ENCODE results near the gene CYTIP. TPM values are rescaled to one million over a fixed set of nuclear protein-coding genes. Genes with fewer than 3 reads are reported as not detected.

Gene CYTIP
- total RNA-seq, 2 donors from 2014 or later: 3.3 to 4.8 TPM

DNA sequence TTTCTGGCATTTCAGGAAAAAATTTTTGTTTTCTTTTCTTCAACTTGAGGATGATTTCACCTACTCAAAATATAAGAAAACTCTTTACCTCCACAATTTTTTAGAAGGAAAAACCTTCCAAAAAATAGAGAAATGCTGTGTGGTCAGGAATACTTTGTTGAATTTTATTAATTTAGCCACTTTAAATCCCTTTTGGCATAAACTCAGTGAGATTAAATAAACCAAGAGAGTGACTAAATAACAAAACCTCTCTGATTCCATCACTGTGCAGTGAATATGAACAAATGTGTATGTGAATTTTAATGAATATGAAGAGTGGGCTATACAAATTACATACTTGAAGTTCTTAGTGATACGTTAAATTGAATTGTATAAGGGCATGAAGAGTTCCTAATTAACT, 25.8 kb upstream of the CYTIP start:
- TF ChIP-seq, protein P1, sequence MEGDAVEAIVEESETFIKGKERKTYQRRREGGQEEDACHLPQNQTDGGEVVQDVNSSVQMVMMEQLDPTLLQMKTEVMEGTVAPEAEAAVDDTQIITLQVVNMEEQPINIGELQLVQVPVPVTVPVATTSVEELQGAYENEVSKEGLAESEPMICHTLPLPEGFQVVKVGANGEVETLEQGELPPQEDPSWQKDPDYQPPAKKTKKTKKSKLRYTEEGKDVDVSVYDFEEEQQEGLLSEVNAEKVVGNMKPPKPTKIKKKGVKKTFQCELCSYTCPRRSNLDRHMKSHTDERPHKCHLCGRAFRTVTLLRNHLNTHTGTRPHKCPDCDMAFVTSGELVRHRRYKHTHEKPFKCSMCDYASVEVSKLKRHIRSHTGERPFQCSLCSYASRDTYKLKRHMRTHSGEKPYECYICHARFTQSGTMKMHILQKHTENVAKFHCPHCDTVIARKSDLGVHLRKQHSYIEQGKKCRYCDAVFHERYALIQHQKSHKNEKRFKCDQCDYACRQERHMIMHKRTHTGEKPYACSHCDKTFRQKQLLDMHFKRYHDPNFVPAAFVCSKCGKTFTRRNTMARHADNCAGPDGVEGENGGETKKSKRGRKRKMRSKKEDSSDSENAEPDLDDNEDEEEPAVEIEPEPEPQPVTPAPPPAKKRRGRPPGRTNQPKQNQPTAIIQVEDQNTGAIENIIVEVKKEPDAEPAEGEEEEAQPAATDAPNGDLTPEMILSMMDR (IDR thresholded peaks at IDR 0.05): no peak
- H3K4me3 ChIP-seq: no peak overlapping the region
- H3K36me3 ChIP-seq: no peaks in the 10 kb centered on the region
- H3K9me3 ChIP-seq: no peaks in the 10 kb centered on the region
- H3K4me1 ChIP-seq: no peaks in the 10 kb centered on the region
- H3K27ac ChIP-seq: no peak overlapping the region
- DNase-seq (ENCODE audit: low spot score): no peak
- H3K27me3 ChIP-seq: no peaks in the 10 kb centered on the region

DNA sequence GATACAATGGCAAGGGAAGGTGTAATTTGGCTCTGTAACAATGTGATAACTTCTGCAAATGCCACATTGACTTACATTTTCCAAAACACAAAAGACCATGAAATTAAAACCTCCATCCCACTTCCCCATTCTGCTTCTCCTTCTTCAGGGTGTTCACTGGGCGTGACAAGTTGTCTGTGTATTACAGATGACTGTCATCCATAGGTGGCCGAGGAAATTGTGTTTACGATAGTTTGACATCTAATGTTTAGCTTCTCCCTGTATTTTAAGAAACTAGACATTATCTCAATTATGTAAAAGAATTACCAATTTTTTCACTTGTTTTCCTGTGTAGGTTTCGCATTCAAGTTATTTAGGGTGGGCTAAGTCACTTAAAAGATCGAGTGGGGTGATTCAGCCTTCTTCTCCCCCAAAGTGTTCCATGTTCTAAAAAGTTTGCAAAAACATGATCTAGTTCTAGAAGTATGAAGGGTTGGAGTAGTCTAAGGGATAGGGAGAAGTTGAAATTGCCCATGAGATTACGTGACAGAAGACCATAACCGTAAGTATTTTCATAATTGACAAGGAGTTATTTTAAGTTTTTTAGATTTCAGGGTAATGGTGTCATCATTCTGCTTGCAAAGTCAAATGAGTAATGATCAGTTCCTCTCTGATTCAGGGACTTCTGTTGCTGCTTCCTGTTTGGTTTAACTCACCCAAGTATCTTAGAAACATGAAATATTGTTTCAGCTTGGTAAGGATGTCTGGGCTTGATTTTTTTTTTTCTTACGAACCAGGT, 25.2 kb upstream of the CYTIP start:
- H3K27ac ChIP-seq: no peak overlapping the region
- TF ChIP-seq, protein P1 (IDR thresholded peaks at IDR 0.05): no peak

DNA sequence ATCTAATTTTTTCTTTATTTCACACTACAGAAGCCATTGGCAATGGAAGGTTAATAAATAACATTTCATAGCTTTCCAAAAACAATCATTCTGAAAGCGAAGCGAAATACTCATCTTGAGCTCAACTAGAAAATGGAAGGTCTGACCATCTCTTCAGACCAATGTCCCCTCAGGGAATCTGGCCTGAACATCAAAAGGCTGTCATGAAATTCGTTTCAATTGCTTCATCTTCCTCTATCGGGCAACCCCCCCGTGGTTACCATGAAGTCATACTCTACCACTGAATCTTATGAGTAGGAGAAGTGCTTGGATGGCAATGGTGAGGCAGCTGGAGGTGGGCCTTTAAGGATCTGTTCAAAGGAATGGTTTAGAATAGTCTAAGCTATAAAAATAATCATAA, 22.9 kb upstream of the CYTIP start:
- H3K36me3 ChIP-seq: no peaks in the 10 kb centered on the region
- no peak for DNase-seq (ENCODE audit: low spot score)
- no peak overlapping the region for H3K27ac ChIP-seq
- H3K27me3 ChIP-seq: no peaks in the 10 kb centered on the region
- TF ChIP-seq, protein P1 (IDR thresholded peaks at IDR 0.05): no peak
- no peaks in the 10 kb centered on the region for H3K9me3 ChIP-seq
- no peak overlapping the region for H3K4me3 ChIP-seq
- H3K4me1 ChIP-seq: no peaks in the 10 kb centered on the region

More for the DNA sequence above, 25.2 kb upstream of the CYTIP start:
- Histone ChIP-seq H3K4me3 (no peak overlapping the region), H3K36me3 (no peaks in the 10 kb centered on the region), H3K4me1 (no peaks in the 10 kb centered on the region), H3K9me3 (no peaks in the 10 kb centered on the region), H3K27me3 (no peaks in the 10 kb centered on the region)
- no peak for DNase-seq (ENCODE audit: low spot score)

DNA sequence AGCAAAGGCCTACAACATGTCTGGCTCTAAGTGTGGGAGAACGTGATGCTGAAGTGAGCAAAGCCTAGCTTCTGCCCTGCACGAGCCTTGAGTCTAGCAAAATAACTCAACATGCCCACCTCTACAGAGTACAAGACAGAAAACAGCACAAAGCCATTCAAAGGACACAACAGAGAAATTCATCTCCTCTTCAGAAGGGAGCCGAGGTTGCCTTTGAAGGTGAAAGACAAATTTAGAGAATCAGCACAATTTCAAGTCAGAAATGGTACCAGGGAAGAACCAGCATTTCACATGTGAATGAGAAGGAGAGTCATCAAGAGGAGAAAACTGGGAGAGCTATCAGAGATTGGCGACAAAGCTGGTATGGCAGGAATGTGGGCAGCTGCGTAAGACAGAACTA, 21.7 kb upstream of the CYTIP start:
- Histone ChIP-seq H3K4me3 (no peak overlapping the region), H3K36me3 (no peaks in the 10 kb centered on the region), H3K27me3 (no peaks in the 10 kb centered on the region), H3K9me3 (no peaks in the 10 kb centered on the region), H3K4me1 (no peaks in the 10 kb centered on the region), H3K27ac (no peak overlapping the region)
- no peak for DNase-seq (ENCODE audit: low spot score)
- TF ChIP-seq, protein P1 (IDR thresholded peaks at IDR 0.05): no peak

DNA sequence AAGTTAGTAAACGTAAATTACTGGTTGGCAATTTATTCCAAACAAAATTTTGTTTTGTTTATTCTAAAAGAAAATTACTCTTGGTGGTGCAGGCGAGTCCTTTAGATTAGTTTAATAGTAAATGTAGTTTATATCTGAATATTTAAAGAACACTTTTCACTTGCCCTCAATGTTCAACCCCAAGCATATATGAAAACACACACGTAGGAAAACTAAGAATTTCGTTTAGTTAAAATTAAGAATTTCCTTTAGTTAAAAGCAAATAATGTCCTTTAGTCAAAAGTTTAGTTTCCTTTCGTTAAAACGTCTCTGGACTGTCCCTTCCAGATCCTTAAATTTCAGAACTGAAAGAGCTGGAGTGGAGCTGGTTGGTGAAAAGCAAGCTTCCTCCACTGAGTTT, 19.1 kb upstream of the CYTIP start:
- Histone ChIP-seq H3K27ac (no peak overlapping the region), H3K4me1 (no peaks in the 10 kb centered on the region), H3K4me3 (no peak overlapping the region), H3K9me3 (no peaks in the 10 kb centered on the region), H3K36me3 (no peaks in the 10 kb centered on the region), H3K27me3 (no peaks in the 10 kb centered on the region)
- TF ChIP-seq, protein P1 (IDR thresholded peaks at IDR 0.05): no peak
- DNase-seq (ENCODE audit: low spot score): no peak

DNA sequence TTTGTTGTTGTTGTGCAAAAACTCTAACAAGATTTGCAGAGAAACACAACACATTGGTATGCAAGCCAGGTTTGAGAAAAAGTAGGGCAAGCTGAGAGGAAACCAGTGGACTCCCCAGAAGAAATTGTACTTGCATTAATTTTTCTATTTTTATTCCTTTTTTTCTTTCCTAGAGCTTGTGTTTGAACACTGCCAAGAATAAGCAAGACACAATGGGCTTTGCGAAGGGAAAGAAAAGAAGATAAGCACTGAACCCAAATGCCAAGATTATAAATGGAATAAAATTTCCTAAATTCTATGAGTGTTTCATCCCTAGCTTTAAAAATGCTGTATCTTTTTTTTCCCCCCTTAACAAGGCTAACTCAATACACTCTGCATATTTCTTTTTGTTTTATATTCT, 17.0 kb upstream of the CYTIP start:
- Histone ChIP-seq H3K27ac (no peak overlapping the region), H3K4me3 (no peak overlapping the region), H3K4me1 (no peaks in the 10 kb centered on the region), H3K9me3 (no peaks in the 10 kb centered on the region), H3K36me3 (no peaks in the 10 kb centered on the region), H3K27me3 (no peaks in the 10 kb centered on the region)
- DNase-seq (ENCODE audit: low spot score): no peak
- TF ChIP-seq, protein P1 (IDR thresholded peaks at IDR 0.05): no peak
